ENCODE results near the gene UFD1. TPM values are rescaled to one million over a fixed set of nuclear protein-coding genes. Genes with fewer than 3 reads are reported as not detected.

Gene UFD1
- total RNA-seq, 4 donors from 2014 or later, result 39.2 to 74.3 (median 43.5) TPM

DNA sequence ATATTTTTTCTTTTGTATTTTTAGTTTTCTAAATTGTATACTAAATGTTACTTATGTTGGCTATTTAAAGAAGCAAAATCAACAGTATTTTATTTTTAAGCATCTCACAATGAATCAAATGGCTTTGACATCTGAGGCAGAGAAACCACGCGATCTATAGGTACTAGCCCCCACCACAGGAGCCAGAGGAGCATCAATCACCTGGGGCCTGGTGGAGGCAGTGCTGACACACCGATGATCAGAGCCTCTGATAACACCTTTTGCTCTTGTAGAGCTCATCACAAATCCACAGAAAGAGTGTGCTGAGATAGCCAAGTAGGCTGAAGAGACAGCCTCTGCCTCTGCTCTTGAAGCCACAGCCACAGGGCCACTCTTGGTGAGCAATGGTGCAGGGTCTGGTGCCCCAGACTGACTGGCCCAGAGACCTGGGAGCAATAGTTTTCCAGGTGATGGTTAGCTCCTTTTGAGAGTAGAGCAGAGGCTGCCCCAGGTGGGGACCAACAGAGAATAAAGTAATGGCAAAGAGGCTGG lies 72.6 kb downstream of the UFD1 start:
- Histone ChIP-seq H3K4me3 (no peak overlapping the region), H3K36me3 (peaks cover 0 to 59% (median 6%) of the 10 kb centered on the region in 3 donors), H3K9me3 (no peaks in the 10 kb centered on the region), H3K27me3 (no peaks in the 10 kb centered on the region), H3K27ac (no peak overlapping the region), H3K4me1 (no peaks in the 10 kb centered on the region)
- no peak for TF ChIP-seq POLR2A (IDR thresholded peaks at IDR 0.05)
- TF ChIP-seq, protein P1, sequence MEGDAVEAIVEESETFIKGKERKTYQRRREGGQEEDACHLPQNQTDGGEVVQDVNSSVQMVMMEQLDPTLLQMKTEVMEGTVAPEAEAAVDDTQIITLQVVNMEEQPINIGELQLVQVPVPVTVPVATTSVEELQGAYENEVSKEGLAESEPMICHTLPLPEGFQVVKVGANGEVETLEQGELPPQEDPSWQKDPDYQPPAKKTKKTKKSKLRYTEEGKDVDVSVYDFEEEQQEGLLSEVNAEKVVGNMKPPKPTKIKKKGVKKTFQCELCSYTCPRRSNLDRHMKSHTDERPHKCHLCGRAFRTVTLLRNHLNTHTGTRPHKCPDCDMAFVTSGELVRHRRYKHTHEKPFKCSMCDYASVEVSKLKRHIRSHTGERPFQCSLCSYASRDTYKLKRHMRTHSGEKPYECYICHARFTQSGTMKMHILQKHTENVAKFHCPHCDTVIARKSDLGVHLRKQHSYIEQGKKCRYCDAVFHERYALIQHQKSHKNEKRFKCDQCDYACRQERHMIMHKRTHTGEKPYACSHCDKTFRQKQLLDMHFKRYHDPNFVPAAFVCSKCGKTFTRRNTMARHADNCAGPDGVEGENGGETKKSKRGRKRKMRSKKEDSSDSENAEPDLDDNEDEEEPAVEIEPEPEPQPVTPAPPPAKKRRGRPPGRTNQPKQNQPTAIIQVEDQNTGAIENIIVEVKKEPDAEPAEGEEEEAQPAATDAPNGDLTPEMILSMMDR (IDR thresholded peaks at IDR 0.05), result no peak
- no peak for DNase-seq

- Histone ChIP-seq H3K9me3 (no peaks in the 10 kb centered on the region), H3K4me3 (no peak overlapping the region), H3K36me3 (peaks cover 0 to 62% (median 6%) of the 10 kb centered on the region in 3 donors), H3K27ac (no peak overlapping the region), H3K4me1 (no peaks in the 10 kb centered on the region), H3K27me3 (no peaks in the 10 kb centered on the region)
- TF ChIP-seq, protein P1 (IDR thresholded peaks at IDR 0.05), result no peak
- TF ChIP-seq POLR2A (IDR thresholded peaks at IDR 0.05), result no peak
- DNase-seq, result no peak
These were observed 73.3 kb downstream of the UFD1 start for GRCh38 chr22:19405652-19406051.

DNA sequence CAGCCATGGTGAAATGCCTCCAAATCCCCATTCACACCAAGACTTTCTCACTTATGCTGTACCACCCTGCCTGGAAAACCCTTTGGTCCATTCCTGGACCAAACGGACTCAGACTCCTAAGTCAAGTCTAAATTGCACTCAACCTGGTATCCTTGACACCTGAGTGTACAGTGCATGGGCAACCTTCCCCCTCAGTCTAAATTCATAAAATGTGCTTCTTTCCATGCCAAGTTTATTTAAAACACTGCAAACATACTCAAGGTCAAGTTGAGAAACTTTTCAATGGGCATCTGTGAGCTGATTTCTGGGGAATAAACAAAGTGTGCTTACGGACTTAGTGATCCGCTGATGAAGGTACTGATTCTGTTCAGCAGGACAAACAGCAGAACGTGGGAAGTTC lies 73.9 kb downstream of the UFD1 start:
- Histone ChIP-seq H3K4me3 (no peak overlapping the region), H3K4me1 (no peaks in the 10 kb centered on the region), H3K27ac (no peak overlapping the region), H3K9me3 (no peaks in the 10 kb centered on the region), H3K27me3 (no peaks in the 10 kb centered on the region), H3K36me3 (peaks cover 0 to 62% (median 6%) of the 10 kb centered on the region in 3 donors)
- TF ChIP-seq, protein P1 (IDR thresholded peaks at IDR 0.05), result no peak
- TF ChIP-seq POLR2A (IDR thresholded peaks at IDR 0.05), result no peak
- DNase-seq, result no peak

GRCh38 chr22:19404676-19405075 lies 74.3 kb downstream of the UFD1 start:
- Histone ChIP-seq H3K4me3 (no peak overlapping the region), H3K27ac (no peak overlapping the region), H3K4me1 (no peaks in the 10 kb centered on the region), H3K36me3 (peaks cover 0 to 61% (median 6%) of the 10 kb centered on the region in 3 donors), H3K27me3 (no peaks in the 10 kb centered on the region), H3K9me3 (no peaks in the 10 kb centered on the region)
- TF ChIP-seq, protein P1 (IDR thresholded peaks at IDR 0.05), result no peak
- TF ChIP-seq POLR2A (IDR thresholded peaks at IDR 0.05), result no peak
- no peak for DNase-seq

- TF ChIP-seq POLR2A (IDR thresholded peaks at IDR 0.05), result no peak
- TF ChIP-seq, protein P1 (IDR thresholded peaks at IDR 0.05), result no peak
- H3K4me3 ChIP-seq, result no peak overlapping the region
These were observed 76.3 kb downstream of the UFD1 start for GRCh38 chr22:19402642-19403191.

More at GRCh38 chr22:19402642-19403191, 76.3 kb downstream of the UFD1 start:
- DNase-seq, result no peak
- Histone ChIP-seq H3K36me3 (peaks cover 0 to 61% (median 6%) of the 10 kb centered on the region in 3 donors), H3K4me1 (no peaks in the 10 kb centered on the region), H3K27me3 (no peaks in the 10 kb centered on the region), H3K27ac (no peak overlapping the region), H3K9me3 (no peaks in the 10 kb centered on the region)

Data from Peyer's patch (tissue), 4 donors.